IPS-18c (cell line): Measurements from ENCODE around the gene ARF5.
A peak's percentile ranks its signal among the peaks of the same experiment; 100 is the strongest.
"Not testable (repeated sequence)": the region's sequence is repeated elsewhere in the genome, so short reads cannot be mapped to it uniquely, and the experiment has no call there.

Experiments used
- H3K4me3 ChIP-seq: 2 replicates; pipeline ENCODE4 v1.7.0; 2013; ENCODE audit warnings: low read depth, mild to moderate bottlenecking, low read length, moderate library complexity; ENCODE audit not compliant: insufficient read depth
- H3K9me3 ChIP-seq: one replicate; pipeline ENCODE4 v1.6.1; 2013; ENCODE audit warnings: mild to moderate bottlenecking, low read length, moderate library complexity; ENCODE audit not compliant: control insufficient read depth, insufficient read depth

ARF5 gene

DNA sequence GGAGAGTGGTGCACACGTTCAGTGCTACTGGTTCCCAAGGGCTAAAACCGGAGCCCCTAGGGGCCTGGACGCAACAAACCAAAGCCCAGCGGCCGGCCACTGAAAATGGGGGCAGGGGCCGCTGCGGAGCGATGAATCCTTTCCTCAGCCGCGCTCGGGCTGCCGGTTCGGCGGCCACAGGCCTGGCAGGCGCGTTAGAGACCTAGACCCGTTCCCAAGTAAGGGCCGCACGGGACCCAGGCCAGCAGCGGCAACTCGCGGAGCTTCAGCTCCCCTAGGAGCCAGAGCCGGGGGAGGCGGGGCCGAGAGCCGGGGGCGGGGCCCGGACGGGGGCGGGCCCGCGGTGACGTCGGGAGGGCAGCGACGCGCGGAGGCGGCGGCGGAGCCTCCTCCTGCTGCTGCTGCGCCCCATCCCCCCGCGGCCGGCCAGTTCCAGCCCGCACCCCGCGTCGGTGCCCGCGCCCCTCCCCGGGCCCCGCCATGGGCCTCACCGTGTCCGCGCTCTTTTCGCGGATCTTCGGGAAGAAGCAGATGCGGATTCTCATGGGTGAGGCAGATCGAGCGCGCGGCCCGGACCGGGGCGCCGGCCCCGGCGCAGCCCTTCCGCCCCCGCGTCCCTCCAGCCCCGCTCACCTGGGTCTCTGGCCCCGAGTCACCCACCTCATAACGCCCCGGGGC, at the start of gene ARF5:
TSS of gene ARF5 (plus strand) at position 393 of the 678 bp plus-strand sequence. CDS start at position 481, 88 bp downstream.
- peak within 1 kb of the TSS; percentile 63 for H3K4me3 ChIP-seq
- H3K9me3 ChIP-seq: no peaks in the 10 kb centered on the region

DNA sequence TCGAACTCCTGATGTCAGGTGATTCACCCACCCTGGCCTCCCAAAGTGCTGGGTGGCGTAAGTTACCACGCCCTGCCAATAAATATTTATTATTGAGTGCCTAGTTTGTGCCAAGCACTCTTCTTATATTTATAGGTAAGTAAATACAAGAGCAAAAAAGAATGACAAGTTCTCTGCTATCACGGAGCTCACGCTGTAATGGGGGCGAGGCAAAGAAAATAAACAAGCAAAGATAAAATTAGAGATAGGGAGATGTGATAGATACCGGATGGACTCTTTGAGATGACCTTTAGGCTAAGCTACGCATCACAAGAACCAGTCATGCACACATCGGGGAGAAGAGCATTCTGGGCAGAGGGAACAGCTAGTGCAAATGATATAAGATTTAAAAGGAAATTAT, 49.1 kb upstream of the ARF5 start:
- H3K9me3 ChIP-seq: no peaks in the 10 kb centered on the region
- no peak overlapping the region for H3K4me3 ChIP-seq

DNA sequence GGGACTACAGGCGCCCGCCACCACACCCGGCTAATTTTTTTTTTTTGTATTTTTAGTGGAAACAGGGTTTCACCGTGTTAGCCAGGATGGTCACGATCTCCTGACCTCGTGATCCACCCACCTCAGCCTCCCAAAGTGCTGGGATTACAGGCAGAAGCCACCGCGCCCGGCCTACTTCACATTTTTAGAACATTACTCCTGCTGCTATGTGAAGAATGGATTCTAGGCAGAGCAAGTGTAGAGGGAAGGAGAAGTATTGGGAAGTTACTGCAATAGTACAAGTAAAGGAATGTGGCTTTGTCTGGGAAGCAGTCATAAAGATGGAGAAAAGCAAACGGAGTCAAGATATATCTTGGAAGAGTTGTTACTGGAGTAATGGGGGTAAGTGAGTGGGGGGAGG, 47.8 kb upstream of the ARF5 start:
- not testable (repeated sequence) for H3K9me3 ChIP-seq, H3K4me3 ChIP-seq

DNA sequence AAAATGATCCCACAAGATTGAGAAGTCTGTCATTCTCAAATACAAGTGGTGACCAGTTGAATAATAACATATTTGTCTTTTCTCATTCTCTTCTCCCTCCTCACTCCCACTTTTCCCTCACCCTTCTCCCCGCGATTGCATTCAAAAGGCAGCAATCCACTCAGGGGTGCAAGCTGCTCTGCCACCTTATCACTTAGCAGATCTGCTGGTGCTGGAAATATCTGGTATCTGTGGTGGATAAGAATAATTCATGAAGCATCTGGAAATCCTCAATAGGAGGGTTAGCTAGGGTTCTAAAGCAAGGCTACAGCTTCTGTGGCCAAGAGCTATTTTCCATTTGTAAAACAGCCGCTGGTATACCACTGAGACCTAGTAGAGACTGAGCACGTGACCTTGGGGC, 46.7 kb upstream of the ARF5 start:
- Histone ChIP-seq H3K9me3 (no peaks in the 10 kb centered on the region), H3K4me3 (no peak overlapping the region)

DNA sequence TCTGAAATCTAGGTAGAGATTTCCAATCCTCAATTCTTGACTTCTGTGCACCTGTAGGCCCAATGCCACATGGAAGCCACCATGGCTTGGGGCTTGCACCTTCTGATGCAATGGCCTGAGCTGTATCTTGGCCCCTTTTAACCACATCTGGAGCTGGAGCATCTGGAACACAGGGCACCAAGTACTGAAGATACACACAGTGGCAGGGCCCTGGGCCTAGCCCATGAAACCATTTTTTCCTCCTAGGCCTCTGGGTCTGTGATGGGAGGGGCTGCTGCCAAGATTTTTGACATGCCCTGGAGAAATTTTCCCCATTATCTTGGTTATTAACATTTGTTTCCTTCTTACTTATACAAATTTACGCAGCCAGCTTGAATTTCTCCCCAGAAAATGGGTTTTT, 41.9 kb upstream of the ARF5 start:
- Histone ChIP-seq H3K9me3 (no peaks in the 10 kb centered on the region), H3K4me3 (no peak overlapping the region)

DNA sequence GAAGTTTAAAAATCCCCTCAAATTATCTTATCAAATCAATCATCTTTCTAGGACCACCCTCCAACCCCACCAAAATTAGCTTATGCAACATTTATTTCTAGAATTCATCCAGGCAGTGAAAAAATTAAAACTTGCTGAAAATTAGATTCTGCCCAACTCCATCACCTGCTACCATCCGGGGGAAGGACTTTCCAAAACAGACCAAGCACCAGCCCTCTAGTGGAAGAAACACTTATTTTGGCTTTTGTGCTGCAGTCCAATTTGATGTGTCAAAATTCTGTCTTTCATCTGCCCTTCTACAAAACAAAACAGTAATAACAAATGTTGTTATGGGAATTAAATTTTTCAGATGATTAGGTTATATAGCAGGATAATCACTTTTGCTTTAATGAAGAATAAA, 38.0 kb upstream of the ARF5 start:
- H3K9me3 ChIP-seq: no peaks in the 10 kb centered on the region

DNA sequence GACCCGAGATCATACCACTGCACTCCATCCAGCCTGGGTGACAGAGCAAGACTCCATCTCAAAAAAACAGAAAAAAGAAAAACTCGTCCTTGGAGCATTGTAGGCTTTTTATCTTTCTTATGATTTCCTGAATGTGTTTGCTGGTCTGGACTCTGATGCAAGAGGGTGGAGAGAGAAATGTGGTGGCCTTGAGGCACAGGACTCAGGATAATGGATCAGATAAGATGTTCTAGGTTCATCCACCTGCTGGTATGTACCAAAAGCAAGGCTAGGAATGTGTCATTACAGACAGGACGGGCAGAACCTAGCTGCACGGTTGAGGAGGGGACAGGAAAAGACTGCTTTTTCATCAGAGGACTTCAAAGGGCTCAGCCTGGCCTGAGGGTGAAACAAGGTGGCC, 36.3 kb upstream of the ARF5 start:
- Histone ChIP-seq H3K4me3 (no peak overlapping the region), H3K9me3 (no peaks in the 10 kb centered on the region)

More for the DNA sequence above, 38.0 kb upstream of the ARF5 start:
- H3K4me3 ChIP-seq: no peak overlapping the region

DNA sequence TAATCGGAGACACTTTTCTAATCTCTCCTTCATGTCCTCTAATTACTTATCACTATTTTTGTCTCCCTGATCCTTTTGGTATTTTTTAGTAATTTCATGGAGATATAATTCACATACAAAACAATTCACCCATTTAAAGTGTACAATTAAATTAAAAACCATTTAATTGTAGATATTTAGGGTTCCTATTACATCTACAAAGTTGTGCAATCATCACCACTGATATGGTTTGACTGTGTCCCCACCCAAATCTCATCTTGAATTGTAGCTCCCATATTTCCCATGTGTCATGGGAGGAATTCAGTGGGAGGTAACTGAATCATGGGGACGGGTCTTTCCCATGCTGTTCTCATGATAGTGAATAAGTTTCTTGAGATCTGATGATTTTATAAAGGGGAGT, 31.8 kb upstream of the ARF5 start:
- H3K4me3 ChIP-seq: no peak overlapping the region
- H3K9me3 ChIP-seq: no peaks in the 10 kb centered on the region

DNA sequence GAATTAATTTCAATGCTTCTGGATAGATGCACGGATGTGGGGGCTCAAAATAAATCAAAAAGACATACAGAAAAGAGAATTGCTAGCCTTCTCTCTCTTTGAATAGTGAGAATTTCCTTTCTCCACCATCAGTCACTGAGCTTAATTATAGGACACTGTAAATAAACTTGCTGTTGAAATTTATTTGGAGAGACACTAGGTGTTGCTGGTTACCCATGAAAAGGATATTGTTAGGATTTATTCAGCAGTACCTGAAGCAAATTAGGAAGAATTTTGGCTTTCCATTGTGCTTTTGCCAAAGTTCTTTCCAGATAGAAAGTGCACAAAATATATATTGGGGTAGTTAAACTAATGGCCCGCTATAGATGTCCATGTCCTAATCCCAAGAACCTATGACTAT, 30.4 kb upstream of the ARF5 start:
- no peaks in the 10 kb centered on the region for H3K9me3 ChIP-seq
- H3K4me3 ChIP-seq: no peak overlapping the region

DNA sequence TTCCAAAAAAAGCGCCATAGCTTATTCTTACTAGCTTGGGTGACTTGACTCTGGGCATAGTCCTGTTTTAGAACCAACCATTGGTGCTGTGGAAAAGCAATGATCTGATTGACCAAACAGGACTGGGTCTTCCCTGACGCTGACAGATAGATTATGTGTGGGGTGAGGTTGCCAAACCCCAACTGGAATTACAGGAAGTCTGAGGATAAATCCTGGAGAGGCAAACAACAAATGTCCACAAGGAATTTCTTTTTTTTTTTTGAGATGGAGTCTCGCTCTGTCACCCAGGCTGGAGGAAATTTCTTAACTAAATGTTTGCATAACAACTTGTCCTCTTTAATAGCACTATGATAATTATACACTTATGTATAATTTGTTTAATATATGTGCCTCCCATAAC, 22.0 kb upstream of the ARF5 start:
- Histone ChIP-seq H3K9me3 (no peaks in the 10 kb centered on the region), H3K4me3 (no peak overlapping the region)

DNA sequence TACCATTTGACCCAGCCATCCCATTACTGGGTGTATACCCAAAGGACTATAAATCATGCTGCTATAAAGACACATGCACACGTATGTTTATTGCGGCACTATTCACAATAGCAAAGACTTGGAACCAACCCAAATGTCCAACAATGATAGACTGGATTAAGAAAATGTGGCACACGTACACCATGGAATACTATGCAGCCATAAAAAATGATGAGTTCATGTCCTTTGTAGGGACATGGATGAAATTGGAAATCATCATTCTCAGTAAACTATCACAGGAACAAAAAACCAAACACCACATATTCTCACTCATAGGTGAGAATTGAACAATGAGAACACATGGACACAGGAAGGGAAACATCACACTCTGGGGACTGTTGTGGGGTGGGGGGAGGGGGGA, 20.2 kb upstream of the ARF5 start:
- H3K4me3 ChIP-seq, H3K9me3 ChIP-seq: not testable (repeated sequence)

DNA sequence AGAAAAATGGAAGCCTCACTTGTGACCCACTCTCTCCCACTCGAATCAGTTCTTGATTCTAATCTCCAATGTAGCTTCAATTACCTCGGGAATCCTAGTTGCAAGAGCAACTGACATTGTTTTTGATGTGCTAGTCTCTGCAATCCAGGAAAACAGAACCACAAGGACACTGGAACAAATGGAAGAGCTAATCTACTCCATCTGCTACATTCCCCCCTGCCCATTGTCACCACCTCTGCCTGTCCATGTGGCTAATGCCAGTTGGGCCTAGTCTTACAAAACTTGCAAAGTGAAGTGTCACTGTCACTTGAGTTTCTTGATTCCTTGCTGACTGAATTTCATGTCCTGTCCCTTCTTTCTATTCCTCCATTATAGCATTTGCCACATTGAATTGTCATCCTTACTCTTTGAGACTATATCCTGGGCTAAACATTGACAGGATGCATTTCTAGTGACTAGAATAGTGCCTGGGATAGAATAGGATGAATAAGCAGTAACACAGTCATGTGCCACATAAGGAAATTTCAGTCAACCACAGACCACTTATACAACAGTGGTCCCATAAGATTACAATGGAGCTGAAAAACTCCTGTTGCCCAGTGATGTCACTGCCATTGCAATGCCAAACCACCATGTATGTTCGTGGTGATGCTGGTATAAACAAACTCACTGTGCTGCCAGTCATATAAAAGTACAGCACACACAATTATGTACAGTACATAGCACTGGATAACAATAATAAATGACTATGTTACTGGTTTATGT, 16.3 kb upstream of the ARF5 start:
- no peak overlapping the region for H3K4me3 ChIP-seq
- H3K9me3 ChIP-seq: no peaks in the 10 kb centered on the region

DNA sequence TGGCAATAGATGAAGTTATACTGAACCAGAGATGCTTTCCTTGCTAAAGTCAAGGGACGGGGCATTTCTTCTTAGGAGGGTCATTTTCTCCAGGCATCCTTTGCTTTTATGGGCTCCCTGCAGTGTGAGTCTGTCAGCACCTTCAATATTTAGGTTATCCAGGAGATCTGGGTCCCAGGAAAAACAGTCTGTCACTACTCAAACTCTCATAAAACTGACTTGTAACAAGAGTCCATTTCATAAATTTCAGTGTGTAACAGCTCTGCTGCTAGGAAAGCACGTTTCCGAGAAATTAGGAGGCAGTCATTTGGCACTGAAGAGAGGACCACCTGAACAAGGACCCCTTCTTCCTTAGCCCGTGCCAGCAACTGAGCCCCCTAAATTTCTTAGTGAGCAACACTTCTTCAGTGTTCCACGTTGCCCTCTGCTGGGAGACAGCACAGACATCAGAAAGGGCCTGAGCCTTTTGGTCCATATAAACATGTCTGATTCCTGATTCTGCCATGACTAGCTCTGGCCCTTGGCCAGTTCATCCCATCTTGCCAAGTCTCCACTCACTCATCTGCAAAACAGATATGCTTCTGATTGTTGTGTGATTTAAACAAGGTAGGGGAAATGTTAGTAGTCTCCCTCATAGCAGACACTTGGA, 10.1 kb upstream of the ARF5 start:
- Histone ChIP-seq H3K9me3 (no peaks in the 10 kb centered on the region), H3K4me3 (no peak overlapping the region)

DNA sequence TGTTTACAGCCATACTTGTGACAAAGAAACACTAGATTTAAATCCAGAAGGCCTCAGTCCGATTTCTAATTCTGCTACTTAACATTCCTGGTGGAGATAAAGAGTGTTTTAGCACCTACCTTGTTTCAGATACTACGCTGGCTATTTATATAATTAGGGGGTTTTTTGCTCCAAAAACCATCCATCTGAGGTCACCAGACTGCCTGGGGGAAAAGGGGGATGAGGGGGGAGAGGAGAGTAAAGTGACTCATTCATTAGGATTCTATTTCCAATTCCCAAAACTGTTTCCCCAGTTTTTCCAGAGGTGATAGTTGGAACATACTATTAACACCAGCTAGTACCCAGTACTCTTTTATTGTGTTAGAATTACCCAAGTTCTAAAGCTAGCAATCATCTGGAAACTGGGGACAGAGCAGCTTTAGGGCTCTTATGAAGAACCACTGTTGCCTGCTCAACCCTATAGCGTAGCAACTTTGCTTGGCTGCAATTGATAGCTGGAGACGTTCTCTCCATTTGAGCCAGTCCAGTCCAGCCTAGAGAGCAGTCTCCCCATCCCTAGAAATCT, 9.4 kb upstream of the ARF5 start:
- H3K4me3 ChIP-seq: no peak overlapping the region
- H3K9me3 ChIP-seq: no peaks in the 10 kb centered on the region

DNA sequence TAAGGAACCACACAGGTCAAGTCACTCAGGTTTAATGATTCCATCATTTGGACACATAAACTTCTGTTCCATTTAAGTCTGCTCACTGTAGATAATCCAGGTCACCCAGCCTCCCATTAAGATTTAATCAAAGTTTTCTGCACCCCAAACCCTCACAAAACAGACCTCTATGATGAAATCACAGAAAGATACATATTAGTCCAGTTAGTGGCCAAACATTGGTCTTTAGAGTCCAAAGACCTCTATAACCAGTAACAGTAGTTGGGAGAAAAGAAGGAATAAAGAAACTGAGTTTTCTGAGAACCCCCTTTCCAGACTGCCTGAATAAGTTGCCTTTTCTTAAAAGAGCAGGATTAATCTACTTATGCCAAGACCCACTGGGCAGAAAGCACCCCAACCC, 7.6 kb upstream of the ARF5 start:
- no peaks in the 10 kb centered on the region for H3K9me3 ChIP-seq
- no peak overlapping the region for H3K4me3 ChIP-seq

DNA sequence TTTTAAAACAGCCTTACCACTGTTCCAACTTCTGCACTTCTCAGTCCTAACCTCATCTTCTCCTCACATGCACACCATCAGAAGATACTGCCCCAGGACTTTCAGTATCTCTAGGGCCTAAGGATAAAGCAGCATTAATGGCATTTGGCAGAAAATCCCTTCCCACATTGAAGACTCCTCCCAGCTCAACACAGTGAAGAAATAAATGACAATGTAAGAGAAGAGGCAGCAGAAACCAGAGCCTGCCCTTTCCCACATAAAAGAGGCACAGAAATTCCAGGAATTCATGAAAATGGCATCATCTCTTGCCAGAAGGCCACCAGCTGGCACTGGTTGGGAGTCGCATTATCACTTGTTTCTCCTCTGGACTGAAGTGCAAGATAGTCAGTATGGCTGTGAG, 6.5 kb upstream of the ARF5 start:
- no peak overlapping the region for H3K4me3 ChIP-seq
- no peaks in the 10 kb centered on the region for H3K9me3 ChIP-seq

DNA sequence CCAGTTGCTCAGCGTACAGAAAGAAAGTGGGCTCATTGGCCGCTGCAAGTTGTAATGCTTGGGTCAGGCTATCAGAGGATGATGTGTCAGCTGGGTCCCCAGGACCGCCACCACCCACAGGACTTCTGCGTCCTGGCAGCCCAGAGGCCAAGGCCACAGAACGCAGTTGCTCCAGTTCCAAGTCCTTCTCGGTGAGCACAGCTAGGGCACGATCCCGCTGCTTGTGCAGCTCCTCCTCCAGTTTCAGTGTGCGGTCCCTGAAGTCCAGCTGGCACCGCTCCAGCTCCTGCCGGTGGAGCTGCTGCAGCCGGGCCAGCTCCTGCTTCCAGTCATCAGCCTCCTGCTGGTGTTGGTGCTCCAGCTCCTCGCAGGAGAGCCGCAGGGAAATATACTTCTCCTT, 5.8 kb upstream of the ARF5 start:
- no peak overlapping the region for H3K4me3 ChIP-seq
- no peaks in the 10 kb centered on the region for H3K9me3 ChIP-seq

DNA sequence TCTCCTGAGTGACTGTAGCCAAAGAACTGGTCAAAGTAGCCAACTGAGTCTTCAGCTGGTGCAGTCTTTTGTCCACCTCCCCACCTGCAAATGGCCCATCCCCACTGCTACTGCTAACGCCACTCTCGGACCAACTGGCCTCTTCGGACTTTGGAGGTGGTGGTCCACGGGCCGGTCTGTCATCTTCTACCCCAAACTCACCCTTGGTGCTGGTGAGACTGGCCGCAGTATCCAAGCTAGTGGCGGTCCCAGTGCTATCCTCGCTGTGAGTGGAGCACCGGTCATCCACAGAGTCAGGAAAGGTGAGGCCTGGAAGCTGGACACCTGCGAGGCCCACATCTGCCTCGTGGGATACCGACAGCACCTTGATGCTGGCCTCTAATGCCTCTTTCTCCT, 3.6 kb upstream of the ARF5 start:
- Histone ChIP-seq H3K9me3 (no peaks in the 10 kb centered on the region), H3K4me3 (peak overlapping the region; percentile 79)
